GM12873 (cell line): Measurements from ENCODE around the gene ZFHX2.

ENCODE experiments used
- TF ChIP-seq, protein P1 (sequence below): IDR thresholded peaks from 2 replicates; pipeline ENCODE4 v1.5.1; 2012; ENCODE audit warnings: low read depth, mild to moderate bottlenecking, moderate library complexity, low read length, control low read depth; ENCODE audit not compliant: insufficient read depth; ENCODE audit errors: missing control alignments

The ZFHX2 gene

DNA sequence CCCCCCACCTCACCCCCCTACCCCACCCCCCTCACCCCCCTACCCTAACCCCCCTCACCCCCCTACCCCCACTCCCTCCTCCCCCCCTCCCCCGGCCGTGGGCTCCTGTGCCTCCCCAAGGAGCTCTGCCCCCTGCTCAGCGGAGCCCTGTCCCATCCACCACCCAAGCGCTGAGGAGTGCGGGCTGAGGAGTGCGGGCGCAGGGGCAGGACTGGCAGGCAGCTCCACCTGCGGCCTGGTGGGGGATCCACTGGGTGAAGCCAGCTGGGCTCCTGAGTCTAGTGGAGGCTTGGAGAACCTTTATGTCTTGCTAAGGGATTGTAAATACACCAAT lies 29.4 kb upstream of the ZFHX2 start:
- TF ChIP-seq, protein P1, sequence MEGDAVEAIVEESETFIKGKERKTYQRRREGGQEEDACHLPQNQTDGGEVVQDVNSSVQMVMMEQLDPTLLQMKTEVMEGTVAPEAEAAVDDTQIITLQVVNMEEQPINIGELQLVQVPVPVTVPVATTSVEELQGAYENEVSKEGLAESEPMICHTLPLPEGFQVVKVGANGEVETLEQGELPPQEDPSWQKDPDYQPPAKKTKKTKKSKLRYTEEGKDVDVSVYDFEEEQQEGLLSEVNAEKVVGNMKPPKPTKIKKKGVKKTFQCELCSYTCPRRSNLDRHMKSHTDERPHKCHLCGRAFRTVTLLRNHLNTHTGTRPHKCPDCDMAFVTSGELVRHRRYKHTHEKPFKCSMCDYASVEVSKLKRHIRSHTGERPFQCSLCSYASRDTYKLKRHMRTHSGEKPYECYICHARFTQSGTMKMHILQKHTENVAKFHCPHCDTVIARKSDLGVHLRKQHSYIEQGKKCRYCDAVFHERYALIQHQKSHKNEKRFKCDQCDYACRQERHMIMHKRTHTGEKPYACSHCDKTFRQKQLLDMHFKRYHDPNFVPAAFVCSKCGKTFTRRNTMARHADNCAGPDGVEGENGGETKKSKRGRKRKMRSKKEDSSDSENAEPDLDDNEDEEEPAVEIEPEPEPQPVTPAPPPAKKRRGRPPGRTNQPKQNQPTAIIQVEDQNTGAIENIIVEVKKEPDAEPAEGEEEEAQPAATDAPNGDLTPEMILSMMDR, result no peak

DNA sequence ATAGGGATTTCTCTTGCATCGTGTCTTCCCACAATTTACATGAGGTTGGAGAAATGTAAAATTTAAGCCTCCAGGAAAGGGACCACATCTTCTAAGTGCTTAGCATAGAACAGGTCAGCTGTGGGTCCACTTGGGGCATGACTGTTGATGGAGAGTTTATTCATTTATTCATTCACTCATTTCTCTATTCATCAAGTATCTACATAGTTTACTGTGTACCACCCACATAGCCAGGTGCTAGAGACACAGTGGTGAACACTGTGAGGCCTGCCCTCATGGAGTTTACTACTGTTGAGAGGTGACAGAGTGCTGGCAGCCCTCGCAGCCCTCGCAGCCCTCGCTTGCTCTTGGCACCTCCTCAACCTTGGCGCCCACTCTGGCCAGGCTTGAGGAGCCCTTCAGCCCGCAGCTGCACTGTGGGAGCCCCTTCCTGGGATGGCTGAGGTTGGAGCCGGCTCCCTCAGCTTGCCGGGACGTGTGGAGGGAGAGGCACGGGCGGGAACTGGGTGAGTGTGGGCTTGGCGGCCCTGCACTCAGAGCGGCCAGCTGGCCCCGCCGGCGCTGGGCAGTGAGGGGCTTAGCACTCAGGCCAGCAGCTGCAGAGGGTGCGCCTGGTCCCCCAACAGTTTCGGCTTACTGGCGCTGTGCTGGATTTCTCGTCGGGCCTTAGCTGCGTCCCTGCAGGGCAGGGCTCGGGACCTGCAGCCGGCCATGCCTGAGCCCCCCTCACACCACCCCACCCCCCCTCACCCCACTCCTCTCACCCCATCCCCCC lies 28.8 kb upstream of the ZFHX2 start:
- TF ChIP-seq, protein P1, result no peak

DNA sequence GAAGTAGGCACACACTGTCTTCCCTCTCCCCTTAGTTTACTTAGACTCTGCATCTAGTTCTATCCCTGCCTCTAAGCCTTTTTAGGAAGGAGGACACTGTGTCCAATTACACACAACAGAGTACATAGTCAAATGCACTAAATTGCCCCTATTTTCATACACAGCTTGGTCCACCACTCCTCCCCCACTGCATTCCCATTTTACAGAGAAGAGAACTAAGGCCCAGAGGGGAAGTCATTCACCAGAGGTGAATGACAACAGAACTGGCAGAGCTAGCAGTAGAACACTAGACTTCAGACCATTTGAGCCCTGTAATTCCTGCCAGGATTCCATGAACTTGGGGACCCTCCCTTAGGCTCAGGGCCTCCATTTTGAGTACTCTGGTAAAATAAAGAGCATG lies 28.2 kb upstream of the ZFHX2 start:
- TF ChIP-seq, protein P1, result no peak

DNA sequence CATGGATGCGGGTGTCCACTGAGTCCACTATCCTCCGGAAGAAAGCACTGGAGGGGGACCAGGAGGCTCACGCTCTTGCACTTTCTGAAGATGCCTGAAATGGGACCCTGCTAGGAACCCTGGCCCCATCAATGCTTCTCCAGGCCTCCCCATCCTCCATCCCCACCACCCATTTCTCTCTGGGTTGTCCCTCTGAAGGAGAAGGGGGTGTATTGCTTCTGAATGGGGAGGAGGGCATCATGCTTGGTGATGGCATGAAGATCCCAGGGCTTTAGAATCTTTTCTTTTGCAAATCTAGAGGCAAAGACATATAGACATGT lies 27.7 kb upstream of the ZFHX2 start:
- TF ChIP-seq, protein P1, result no peak

DNA sequence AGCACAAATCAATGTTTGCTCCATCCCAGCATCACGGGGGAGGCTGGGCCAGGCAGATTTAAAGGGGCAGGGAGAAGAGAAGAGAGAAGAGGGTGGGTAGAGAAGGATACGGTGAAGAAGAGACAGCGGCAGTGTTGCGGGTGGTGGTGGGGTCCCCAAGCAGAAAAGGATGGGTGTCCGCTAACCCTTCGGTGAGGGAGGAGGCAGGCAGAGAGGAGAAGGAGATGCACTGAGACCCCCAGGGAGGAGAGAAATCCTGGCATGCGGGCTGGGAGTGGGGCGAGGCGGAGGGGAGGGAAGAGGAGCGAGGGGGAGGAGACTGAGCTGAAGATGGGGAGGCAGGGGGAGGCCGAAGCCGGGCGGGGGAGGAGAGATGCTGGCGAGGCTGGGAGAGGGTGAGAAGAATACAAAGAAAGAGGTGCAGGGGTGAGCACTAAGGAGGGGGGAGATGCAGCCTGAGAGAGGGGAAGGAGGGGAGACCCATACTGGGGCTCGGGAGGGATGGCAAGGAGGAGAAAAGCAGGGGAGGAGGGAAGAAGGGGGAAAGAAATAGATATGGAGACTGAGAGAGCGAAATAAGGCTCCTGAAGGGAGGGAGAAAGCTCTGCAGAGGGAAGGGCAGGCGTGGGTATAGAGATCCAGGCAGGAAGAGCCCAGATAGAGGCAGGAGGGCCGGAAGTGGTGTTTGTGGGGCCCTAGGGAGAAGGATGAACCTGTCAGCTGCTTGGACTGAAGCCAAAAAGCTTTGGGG lies 27.2 kb upstream of the ZFHX2 start, which contains the start of gene JPH4:
Gene JPH4, minus strand, starts transcription at position 231 of the 751 bp plus-strand sequence. CDS start 1,337 bp downstream, outside the sequence.
- TF ChIP-seq, protein P1, result no peak

DNA sequence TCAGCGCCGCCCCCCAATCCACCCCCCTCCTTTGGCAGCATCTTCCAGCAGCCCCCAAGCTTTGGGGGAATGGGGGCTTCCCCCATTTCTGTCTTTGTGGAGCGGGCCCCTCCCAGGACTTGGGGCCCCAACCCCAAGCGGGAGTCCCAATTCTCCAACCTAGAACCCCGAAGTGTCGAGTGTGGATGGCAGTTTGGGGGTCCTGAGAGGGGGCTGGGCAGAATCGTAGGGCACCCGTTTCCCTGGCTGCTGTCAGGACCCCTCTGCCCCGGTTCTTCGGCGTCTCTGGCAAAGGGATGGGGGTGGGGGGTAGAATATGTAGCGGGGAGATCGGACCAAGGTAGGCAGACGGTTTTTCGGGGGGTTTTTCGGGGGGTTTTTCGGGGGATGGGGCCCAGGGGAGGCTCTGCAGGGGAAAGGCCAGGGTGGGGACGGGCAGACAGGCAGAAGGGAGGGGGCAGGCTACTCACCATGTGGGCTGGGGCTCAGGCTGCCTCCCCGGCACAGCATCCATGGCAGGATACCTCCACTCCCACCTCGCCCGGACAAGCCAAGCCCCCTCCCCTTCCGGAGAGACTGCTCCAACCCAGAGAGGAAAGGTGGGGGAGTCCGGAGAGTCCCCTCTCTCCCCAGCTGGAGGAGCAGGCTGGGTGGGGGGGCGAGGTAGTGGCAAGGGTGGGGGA lies 26.3 kb upstream of the ZFHX2 start:
- TF ChIP-seq, protein P1, result no peak
